NCI-H2081 treated with DMSO at 0.1 percent for 48 hours (cell line): ENCODE measurements around the gene ZNF57.
"Not testable (repeated sequence)": the region's sequence is repeated elsewhere in the genome, so short reads cannot be mapped to it uniquely, and the experiment has no call there.

Experiments
- DNase-seq: peaks from one replicate; lab custom pipeline; 2025; lab: John Stamatoyannopoulos, UW

ZNF57 gene

GRCh38 chr19:2952953-2953481, 52.3 kb downstream of the ZNF57 start:
- no peak for DNase-seq

- no peak for DNase-seq
Observed at GRCh38 chr19:2957160-2957559, 56.4 kb downstream of the ZNF57 start.

DNA sequence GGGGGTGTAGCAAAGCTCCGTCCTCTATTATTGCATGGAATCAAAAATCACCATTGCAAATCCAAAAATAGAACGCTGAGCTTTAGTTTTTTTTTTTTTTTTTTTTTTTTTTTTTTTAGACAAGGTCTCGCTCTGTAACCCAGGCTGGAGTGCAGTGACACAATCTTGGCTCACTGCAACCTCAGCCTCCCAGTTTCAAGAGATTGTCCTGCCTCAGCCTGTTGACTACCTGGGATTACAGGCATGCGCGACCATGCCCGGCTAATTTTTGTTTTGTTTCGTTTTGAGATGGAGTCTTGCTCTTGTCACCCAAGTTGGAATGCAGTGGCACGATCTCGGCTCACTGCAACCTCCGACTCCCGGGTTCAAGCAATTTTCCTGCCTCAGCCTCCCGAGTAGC, 59.4 kb downstream of the ZNF57 start:
- no peak for DNase-seq

- DNase-seq: peak; percentile 66
Observed at GRCh38 chr19:2962018-2962670, 61.4 kb downstream of the ZNF57 start.

- no peak for DNase-seq
Observed at GRCh38 chr19:2963122-2963521, 62.4 kb downstream of the ZNF57 start.

DNA sequence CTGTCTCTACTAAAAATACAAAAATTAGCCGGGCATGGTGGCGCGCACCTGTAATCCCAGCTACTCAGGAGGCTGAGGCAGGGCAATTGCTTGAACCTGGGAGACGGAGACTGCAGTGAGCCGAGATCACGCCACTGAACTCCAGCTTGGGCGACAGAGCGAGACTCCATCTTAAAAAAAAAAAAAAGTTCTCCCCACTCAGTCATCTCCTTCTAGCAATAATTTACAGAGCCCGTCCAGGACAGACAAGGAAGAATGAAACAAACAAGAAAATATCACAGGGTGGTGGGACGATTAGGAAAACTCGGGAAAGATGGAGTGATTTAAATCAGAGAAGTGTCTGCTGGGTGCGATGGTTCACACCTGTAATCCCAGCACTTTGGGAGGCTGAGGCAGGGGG, 62.9 kb downstream of the ZNF57 start:
- DNase-seq: not testable (repeated sequence)

- no peak for DNase-seq
Observed at GRCh38 chr19:2964874-2965273, 64.1 kb downstream of the ZNF57 start.

DNA sequence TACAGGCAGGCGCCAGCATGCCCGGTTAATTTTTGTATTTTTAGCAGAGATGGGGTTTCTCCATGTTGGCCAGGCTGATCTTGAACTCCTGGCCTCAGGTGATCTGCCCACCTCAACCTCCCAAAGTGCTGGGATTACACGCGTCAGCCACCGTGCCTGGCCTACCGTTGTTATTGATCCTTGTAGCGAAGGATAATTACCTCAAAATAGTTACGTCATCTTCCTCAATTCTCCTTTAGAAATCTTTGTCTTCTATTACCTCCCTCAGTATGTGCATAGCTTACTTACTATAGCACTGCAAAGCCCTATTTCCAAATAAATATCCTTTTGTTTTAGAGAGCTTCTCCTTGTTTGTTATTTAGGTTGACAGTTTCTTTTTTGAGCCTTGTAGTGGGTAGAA, 67.2 kb downstream of the ZNF57 start:
- DNase-seq: no peak
